HepG2 (cell line): Measurements from ENCODE around the gene FBXO33. TPM values are rescaled to one million over a fixed set of nuclear protein-coding genes. Genes with fewer than 3 reads are reported as not detected.

Experiments
- ATAC-seq: fragments of 200-7000 bp; cut with Tn5 transposase; 3 replicates; pipeline ENCODE4 v1.9.1; 2020; ENCODE audit warnings: mild to moderate bottlenecking, moderate library complexity
- BruUV-seq: library from RNA; stranded (reverse); fragments of 400-500 nt; replicated peaks from 2 replicates; lab custom pipeline; 2021; lab: Mats Ljungman, UMichigan
- CTCF ChIA-PET: fragments of 300-600 bp; formaldehyde crosslinking; extraction: SDS; loops from one replicate; lab custom pipeline; 2021; ENCODE audit warnings: low total read pairs, inconsistent platforms, low intra/inter-chr PET ratio; lab: Yijun Ruan, JAX
- POLR2A ChIA-PET: fragments of 350-600 bp; sonication (Branson Sonifier 250); formaldehyde crosslinking; loops from one replicate; lab custom pipeline; 2020; ENCODE audit warnings: antibody characterized with exemption, inconsistent platforms; lab: Yijun Ruan, JAX
- DNase-seq: peaks from one replicate; pipeline ENCODE4 v3.0.0-alpha.2; 2015; ENCODE audit warnings: low spot score
- FAIRE-seq: peaks from 3 replicates; lab custom pipeline; 2011; peaks lifted over from hg19 to GRCh38; lab: Jason Lieb, UNC
- H2AFZ ChIP-seq: one replicate; pipeline ENCODE4 v1.6.1; 2011; ENCODE audit warnings: low read length, inconsistent platforms
- H3K27ac ChIP-seq: fragments of 300-600 bp; 3 replicates; pipeline ENCODE4 v1.8.0; 2011; ENCODE audit warnings: mixed run types, mild to moderate bottlenecking, mixed read lengths, low read length, inconsistent platforms; ENCODE audit not compliant: insufficient read depth; ENCODE audit errors: extremely low read length
- H3K27me3 ChIP-seq, 2 experiments: fragments of 200-600 bp in 1 of 2; 2 replicates in 1 of 2; 3 replicates in 1 of 2; pipeline versions ENCODE4 v1.6.0 to v1.8.0; 2011; ENCODE audit warnings: low read length in 2 of 2, mild to moderate bottlenecking in 2 of 2, moderate library complexity in 2 of 2, inconsistent platforms in 1 of 2; ENCODE audit not compliant: insufficient read depth in 2 of 2, control insufficient read depth in 1 of 2
- H3K36me3 ChIP-seq, 2 experiments: fragments of 200-600 bp in 1 of 2; replicated peaks in 1 of 2; 2 replicates in 1 of 2; 3 replicates in 1 of 2; pipeline versions ENCODE4 v1.5.1 to v1.8.0; 2011; ENCODE audit warnings: low read length in 2 of 2, inconsistent platforms in 1 of 2; ENCODE audit not compliant: insufficient read depth in 2 of 2, control insufficient read depth in 1 of 2
- H3K4me1 ChIP-seq: 2 replicates; pipeline ENCODE4 v1.5.1; 2012; ENCODE audit warnings: low read length, inconsistent platforms; ENCODE audit not compliant: insufficient read depth
- H3K4me2 ChIP-seq: 2 replicates; pipeline ENCODE4 v1.6.0; 2011; ENCODE audit warnings: low read depth, low read length, inconsistent platforms
- H3K4me3 ChIP-seq, 3 experiments: fragments of 200-600 bp in 1 of 3; sonication (generic), shearing (Covaris generic) in 1 of 3; replicated peaks in 1 of 3; 2 replicates each; pipeline ENCODE4 v1.5.1; 2011 to 2016; ENCODE audit warnings: low read length in 3 of 3, inconsistent platforms in 2 of 3, low read depth in 2 of 3, mild to moderate bottlenecking in 2 of 3, control low read depth in 1 of 3, mixed read lengths in 1 of 3; ENCODE audit not compliant: insufficient read depth in 1 of 3
- H3K79me2 ChIP-seq: one replicate; pipeline ENCODE4 v1.6.1; 2011; ENCODE audit warnings: low read length, inconsistent platforms; ENCODE audit not compliant: insufficient read depth
- H3K9ac ChIP-seq: 2 replicates; pipeline ENCODE4 v1.6.0; 2011; ENCODE audit warnings: mild to moderate bottlenecking, low read depth, low read length, inconsistent platforms; ENCODE audit not compliant: insufficient read depth
- H3K9me3 ChIP-seq: 2 replicates; pipeline ENCODE4 v1.5.1; 2012; ENCODE audit warnings: mild to moderate bottlenecking, low read length
- H4K20me1 ChIP-seq: 2 replicates; pipeline ENCODE4 v1.6.0; 2011; ENCODE audit warnings: inconsistent platforms, mild to moderate bottlenecking, low read length, moderate library complexity; ENCODE audit not compliant: insufficient read depth
- ERF ChIP-seq: IDR thresholded peaks from 2 replicates; pipeline ENCODE4 v1.6.1; 2018; ENCODE audit warnings: missing biosample characterization, missing genetic modification reagents
- HOXA7 ChIP-seq: sonication (generic); formaldehyde crosslinking; IDR thresholded peaks from 2 replicates; pipeline ENCODE4 v1.8.1; 2022; ENCODE audit warnings: mild to moderate bottlenecking, missing genetic modification reagents, moderate library complexity
- MAFF ChIP-seq: IDR thresholded peaks from 2 replicates; pipeline ENCODE4 v1.6.1; 2011; ENCODE audit warnings: low read depth, low read length, improper control_type of control experiment
- NFKBIZ ChIP-seq: IDR thresholded peaks from 2 replicates; pipeline ENCODE4 v1.6.1; 2018; ENCODE audit warnings: missing genetic modification reagents, missing compliant biosample characterization
- ZNF607 ChIP-seq: sonication (generic); formaldehyde crosslinking; IDR thresholded peaks from 2 replicates; pipeline ENCODE4 v1.5.1; 2020; ENCODE audit warnings: missing genetic modification reagents, mild to moderate bottlenecking, borderline replicate concordance
- ZNF709 ChIP-seq: sonication (generic); formaldehyde crosslinking; IDR thresholded peaks from 2 replicates; pipeline ENCODE4 v1.5.0; 2020; ENCODE audit warnings: mild to moderate bottlenecking, missing genetic modification reagents
- WGBS: methylation state at CpG from one replicate; pipeline ENCODE4 v1.1.6; 2017; ENCODE audit warnings: low lambda C conversion rate; 5-methylcytosine and 5-hydroxymethylcytosine counted together
- in situ Hi-C: cut with HindIII; loops from 2 replicates; pipeline ENCODE4 v1.10.0; 2017; ENCODE audit warnings: low pct_unique_long_range_greater_than_20kb; ENCODE audit not compliant: extremely low pct_ligation_motif_present
- intact Hi-C: fragments of 100-400 bp; cut with micrococcal nuclease; formaldehyde crosslinking; loops from one replicate; pipeline ENCODE4 v1.10.0; 2022; ENCODE audit not compliant: unreplicated experiment
- polyA plus RNA-seq, 8 experiments: library from polyadenylated mRNA; depleted of rRNA in 3 of 8; stranded (reverse) in 7 of 8; unstranded in 1 of 8; fragments of >200 nt; fragmentation: Illumina TruSeq in 4 of 8; extraction: Trizol in 4 of 8; gene quantifications; 2 replicates each; pipeline versions ENCODE4 v1.2.1 to v1.2.3, GENCODE V29; 2011 to 2016; ENCODE audit warnings: low read depth in 4 of 8, missing spikeins in 1 of 8, mixed read lengths in 1 of 8; ENCODE audit not compliant: insufficient read depth in 1 of 8
- total RNA-seq, 5 experiments: library from RNA; depleted of rRNA; stranded (reverse); fragments of >200 nt; fragmentation: Illumina TruSeq; extraction: Trizol; gene quantifications; 2 replicates each; pipeline ENCODE4 v1.2.3, GENCODE V29; 2016; ENCODE audit warnings: low read depth in 1 of 5
- TF ChIP-seq, protein P1 (sequence below): sonication (generic); formaldehyde crosslinking; IDR thresholded peaks from 2 replicates; pipeline ENCODE4 v1.9.0; 2021; ENCODE audit warnings: missing genetic modification reagents, borderline replicate concordance
- TF ChIP-seq, protein P2 (sequence below): sonication (generic); formaldehyde crosslinking; IDR thresholded peaks from 2 replicates; pipeline ENCODE4 v1.5.1; 2020; ENCODE audit warnings: mild to moderate bottlenecking, moderate library complexity, missing genetic modification reagents
- TF ChIP-seq, protein P3 (sequence below): sonication (generic); formaldehyde crosslinking; IDR thresholded peaks from 2 replicates; pipeline ENCODE4 v1.4.0; 2020; ENCODE audit warnings: missing genetic modification reagents, mild to moderate bottlenecking, borderline replicate concordance

Gene FBXO33
- total and polyA plus RNA-seq, 2 of the 13 experiments (the other 11 are each of a cell fraction or from before 2014, with no cell fraction given), result 15.5 to 16.9 TPM

DNA sequence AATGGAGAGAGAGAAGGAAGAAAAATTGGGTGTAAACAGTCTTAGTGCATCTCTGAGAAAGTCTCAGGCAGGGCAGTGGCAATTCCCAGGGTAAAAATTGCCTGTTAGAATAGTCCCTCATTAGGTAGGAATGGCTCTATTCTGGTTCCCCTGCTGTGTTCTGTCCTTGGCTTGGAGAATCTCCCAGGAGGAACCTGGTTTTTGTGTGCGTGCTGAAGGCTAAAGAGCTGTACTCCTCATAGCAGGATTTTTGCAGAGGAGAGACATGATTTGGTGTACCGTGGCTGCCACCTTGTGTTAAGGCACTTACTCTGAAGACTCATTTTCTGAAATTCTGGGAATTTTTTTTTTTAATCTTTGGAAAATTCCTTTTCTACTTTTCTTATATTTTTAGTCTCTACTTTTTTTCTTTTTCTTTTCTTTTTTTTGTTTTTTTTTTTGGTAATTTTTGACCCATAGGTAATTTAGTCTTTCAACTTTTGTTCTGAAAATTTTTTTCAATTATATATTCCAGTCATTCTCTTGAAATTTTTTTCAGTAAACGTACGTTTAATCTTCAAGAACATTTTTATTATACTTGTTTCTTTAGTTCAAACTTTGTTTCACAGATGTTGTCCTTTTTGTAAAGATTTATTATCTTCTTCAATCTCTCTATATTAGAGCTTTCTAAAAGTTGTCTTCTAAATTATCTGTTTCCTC is 63.8 kb downstream of the FBXO33 start (continued):
- TF ChIP-seq, protein P1, sequence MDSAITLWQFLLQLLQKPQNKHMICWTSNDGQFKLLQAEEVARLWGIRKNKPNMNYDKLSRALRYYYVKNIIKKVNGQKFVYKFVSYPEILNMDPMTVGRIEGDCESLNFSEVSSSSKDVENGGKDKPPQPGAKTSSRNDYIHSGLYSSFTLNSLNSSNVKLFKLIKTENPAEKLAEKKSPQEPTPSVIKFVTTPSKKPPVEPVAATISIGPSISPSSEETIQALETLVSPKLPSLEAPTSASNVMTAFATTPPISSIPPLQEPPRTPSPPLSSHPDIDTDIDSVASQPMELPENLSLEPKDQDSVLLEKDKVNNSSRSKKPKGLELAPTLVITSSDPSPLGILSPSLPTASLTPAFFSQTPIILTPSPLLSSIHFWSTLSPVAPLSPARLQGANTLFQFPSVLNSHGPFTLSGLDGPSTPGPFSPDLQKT (CRISPR knock-in tag), result no peak
- TF ChIP-seq, protein P2, sequence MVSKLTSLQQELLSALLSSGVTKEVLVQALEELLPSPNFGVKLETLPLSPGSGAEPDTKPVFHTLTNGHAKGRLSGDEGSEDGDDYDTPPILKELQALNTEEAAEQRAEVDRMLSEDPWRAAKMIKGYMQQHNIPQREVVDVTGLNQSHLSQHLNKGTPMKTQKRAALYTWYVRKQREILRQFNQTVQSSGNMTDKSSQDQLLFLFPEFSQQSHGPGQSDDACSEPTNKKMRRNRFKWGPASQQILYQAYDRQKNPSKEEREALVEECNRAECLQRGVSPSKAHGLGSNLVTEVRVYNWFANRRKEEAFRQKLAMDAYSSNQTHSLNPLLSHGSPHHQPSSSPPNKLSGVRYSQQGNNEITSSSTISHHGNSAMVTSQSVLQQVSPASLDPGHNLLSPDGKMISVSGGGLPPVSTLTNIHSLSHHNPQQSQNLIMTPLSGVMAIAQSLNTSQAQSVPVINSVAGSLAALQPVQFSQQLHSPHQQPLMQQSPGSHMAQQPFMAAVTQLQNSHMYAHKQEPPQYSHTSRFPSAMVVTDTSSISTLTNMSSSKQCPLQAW, result peak; percentile 26; the same call in 1 of the 2 replicates
- TF ChIP-seq ERF (0 out of 2 replicates have a peak, but pooled peaks have one; percentile 40), ZNF709 (CRISPR knock-in tag) (no peak), MAFF (no peak)
- TF ChIP-seq, protein P3, sequence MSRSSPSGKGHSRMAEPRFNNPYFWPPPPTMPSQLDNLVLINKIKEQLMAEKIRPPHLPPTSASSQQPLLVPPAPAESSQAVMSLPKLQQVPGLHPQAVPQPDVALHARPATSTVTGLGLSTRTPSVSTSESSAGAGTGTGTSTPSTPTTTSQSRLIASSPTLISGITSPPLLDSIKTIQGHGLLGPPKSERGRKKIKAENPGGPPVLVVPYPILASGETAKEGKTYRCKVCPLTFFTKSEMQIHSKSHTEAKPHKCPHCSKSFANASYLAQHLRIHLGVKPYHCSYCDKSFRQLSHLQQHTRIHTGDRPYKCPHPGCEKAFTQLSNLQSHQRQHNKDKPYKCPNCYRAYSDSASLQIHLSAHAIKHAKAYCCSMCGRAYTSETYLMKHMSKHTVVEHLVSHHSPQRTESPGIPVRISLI (CRISPR knock-in tag), result peak; percentile 76; the same call in 1 of the 2 replicates

DNA sequence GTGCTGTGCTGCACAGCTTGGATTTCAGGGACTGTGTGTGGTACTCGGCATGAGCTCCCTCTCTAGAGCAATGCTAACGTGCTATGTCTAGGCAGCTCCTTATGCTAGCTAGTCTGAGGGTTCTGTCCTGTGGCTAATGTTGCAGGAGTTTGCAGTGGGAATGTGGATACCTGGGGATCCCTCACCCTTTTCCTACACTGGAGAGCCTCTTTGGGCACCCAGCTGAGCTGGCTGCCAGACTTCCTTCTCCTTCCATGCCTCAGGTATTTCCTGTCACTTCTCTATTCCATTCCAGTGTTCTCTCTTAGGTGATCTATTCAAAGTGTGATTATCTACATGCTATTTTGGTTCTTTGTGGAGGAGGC is 64.9 kb downstream of the FBXO33 start:
- intact Hi-C loops, result loop anchor here (5.0 kb wide), 1 partner anchor 100 kb away; no protein-coding TSS in a partner anchor
- no peak for FAIRE-seq

More for the DNA sequence above, 64.9 kb downstream of the FBXO33 start:
- peak; percentile 51 for ATAC-seq
- Histone ChIP-seq H2AFZ (no peak overlapping the region), H3K9ac (no peak overlapping the region), H3K4me2 (no peak overlapping the region), H3K27ac (no peak overlapping the region), H3K27me3 (no peaks in the 10 kb centered on the region), H3K4me3 (no peak overlapping the region), H3K36me3 (peaks cover 10 to 24% of the 10 kb centered on the region in 2 experiments), H3K4me1 (peaks cover 12% of the 10 kb centered on the region; the same call in 1 of the 2 replicates), H3K9me3 (peaks cover 7% of the 10 kb centered on the region; the same call in 1 of the 2 replicates), H3K79me2 (peaks cover 9% of the 10 kb centered on the region), H4K20me1 (peaks cover 14% of the 10 kb centered on the region; the same call in 1 of the 2 replicates)
- in situ Hi-C loops, result loop anchor here (5.0 kb wide), 2 partner anchors 135 to 260 kb away; partner anchors contain the start of gene MIA2
- DNase-seq, result no peak
- ChIA-PET POLR2A (interaction anchor here (0.6 to 1.2 kb wide), 4 partner anchors 31 to 265 kb away, joined by 3 to 4 read pairs (median 3); partner anchors contain the start of gene SEC23A), CTCF (interaction anchor here (2.1 kb wide), 1 partner anchor 260 kb away, joined by 19 read pairs; no protein-coding TSS in a partner anchor)
- 94% methylated on average over 2 of the region's 2 CpGs for WGBS
- no TSS peak for BruUV-seq
- TF ChIP-seq HOXA7, result 0 out of 2 replicates have a peak, but pooled peaks have one; percentile 3
- no peak for TF ChIP-seq NFKBIZ
- TF ChIP-seq ZNF607 (CRISPR knock-in tag), result 0 out of 2 replicates have a peak, but pooled peaks have one; percentile 13
